ENCODE data around the gene HS6ST1.
A peak's percentile ranks its signal among the peaks of the same experiment; 100 is the strongest.

Gene HS6ST1

GRCh38 chr2:128293870-128294455 is 24.7 kb downstream of the HS6ST1 start:
- DNase-seq: no peak

GRCh38 chr2:128293426-128293755 is 25.3 kb downstream of the HS6ST1 start:
- DNase-seq: no peak

GRCh38 chr2:128292599-128293425 is 25.9 kb downstream of the HS6ST1 start:
- DNase-seq: peak; percentile 24 to 59

- DNase-seq: no peak
Measured at GRCh38 chr2:128291844-128292598, 26.6 kb downstream of the HS6ST1 start.

GRCh38 chr2:128291161-128291843 is 27.4 kb downstream of the HS6ST1 start:
- no peak for DNase-seq

GRCh38 chr2:128290356-128290755 is 28.3 kb downstream of the HS6ST1 start:
- no peak for DNase-seq

GRCh38 chr2:128289439-128289838 is 29.2 kb downstream of the HS6ST1 start:
- no peak for DNase-seq

GRCh38 chr2:128288781-128289180 is 29.9 kb downstream of the HS6ST1 start:
- no peak for DNase-seq

GRCh38 chr2:128287780-128288735 is 30.6 kb downstream of the HS6ST1 start:
- peak in 1 of 2 experiments; percentile 15 for DNase-seq

- DNase-seq: no peak
Measured at GRCh38 chr2:128286905-128287779, 31.5 kb downstream of the HS6ST1 start.

- DNase-seq: no peak
Measured at GRCh38 chr2:128286011-128286721, 32.5 kb downstream of the HS6ST1 start.

- DNase-seq: no peak
Measured at GRCh38 chr2:128285329-128285931, 33.2 kb downstream of the HS6ST1 start.

- DNase-seq: no peak
Measured at GRCh38 chr2:128284841-128285240, 33.8 kb downstream of the HS6ST1 start.

GRCh38 chr2:128284037-128284441 is 34.6 kb downstream of the HS6ST1 start:
- no peak for DNase-seq

GRCh38 chr2:128282976-128283810 is 35.5 kb downstream of the HS6ST1 start:
- no peak for DNase-seq

- peak; percentile 41 to 58 for DNase-seq
Measured at GRCh38 chr2:128282246-128282975, 36.3 kb downstream of the HS6ST1 start.

- DNase-seq: no peak
Measured at GRCh38 chr2:128281852-128282245, 36.8 kb downstream of the HS6ST1 start.

- DNase-seq: no peak
Measured at GRCh38 chr2:128280901-128281321, 37.8 kb downstream of the HS6ST1 start.
